Glutamatergic neuron (in vitro differentiated cells): Measurements from ENCODE around the gene NCF4. TPM values are rescaled to one million over a fixed set of nuclear protein-coding genes. Genes with fewer than 3 reads are reported as not detected.

ENCODE experiments used
- DNase-seq: peaks from one replicate; pipeline ENCODE4 v3.0.0; 2022
- H3K27ac Mint-ChIP-seq: one replicate; pipeline ENCODE4 v1.8.0; 2020; ENCODE audit warnings: mild to moderate bottlenecking, mixed read lengths, inconsistent platforms; ENCODE audit not compliant: unreplicated experiment
- H3K27me3 Mint-ChIP-seq: one replicate; pipeline ENCODE4 v1.8.0; 2020; ENCODE audit warnings: mild to moderate bottlenecking, moderate library complexity, mixed read lengths, inconsistent platforms; ENCODE audit not compliant: unreplicated experiment
- H3K36me3 Mint-ChIP-seq: one replicate; pipeline ENCODE4 v1.8.0; 2020; ENCODE audit warnings: mild to moderate bottlenecking, mixed read lengths, inconsistent platforms; ENCODE audit not compliant: unreplicated experiment
- H3K4me1 Mint-ChIP-seq: one replicate; pipeline ENCODE4 v1.8.0; 2020; ENCODE audit warnings: mild to moderate bottlenecking, low read depth, mixed read lengths, inconsistent platforms; ENCODE audit not compliant: unreplicated experiment
- H3K4me3 Mint-ChIP-seq: one replicate; pipeline ENCODE4 v1.8.0; 2020; ENCODE audit warnings: mild to moderate bottlenecking, mixed read lengths, inconsistent platforms; ENCODE audit not compliant: unreplicated experiment
- H3K9me3 Mint-ChIP-seq: one replicate; pipeline ENCODE4 v1.8.0; 2020; ENCODE audit warnings: mild to moderate bottlenecking, moderate library complexity, mixed read lengths, inconsistent platforms; ENCODE audit not compliant: unreplicated experiment
- CTCF ChIP-seq: fragments of 200-600 bp; sonication (generic); IDR thresholded peaks from one replicate; pipeline ENCODE4 v1.5.0; 2021; ENCODE audit not compliant: partially characterized antibody, unreplicated experiment
- total RNA-seq: library from RNA; stranded (reverse); fragmentation: NEBNext Ultra II Directional; extraction: Animal tissue kit (Norgen Biotek cat#: 25700); gene quantifications from one replicate; pipeline ENCODE4 v1.2.1, GENCODE V29; 2021; ENCODE audit not compliant: unreplicated experiment

NCF4 gene
- total RNA-seq, 1 donor from 2014 or later = not detected

- Mint-ChIP-seq H3K36me3 (no peaks in the 10 kb centered on the region), H3K9me3 (peaks cover 4% of the 10 kb centered on the region), H3K27me3 (peaks cover 8% of the 10 kb centered on the region), H3K4me3 (no peak overlapping the region), H3K4me1 (no peaks in the 10 kb centered on the region), H3K27ac (no peak overlapping the region)
- no peak for TF ChIP-seq CTCF
- no peak for DNase-seq
Measured at GRCh38 chr22:36829370-36830002, 31.3 kb upstream of the NCF4 start.

DNA sequence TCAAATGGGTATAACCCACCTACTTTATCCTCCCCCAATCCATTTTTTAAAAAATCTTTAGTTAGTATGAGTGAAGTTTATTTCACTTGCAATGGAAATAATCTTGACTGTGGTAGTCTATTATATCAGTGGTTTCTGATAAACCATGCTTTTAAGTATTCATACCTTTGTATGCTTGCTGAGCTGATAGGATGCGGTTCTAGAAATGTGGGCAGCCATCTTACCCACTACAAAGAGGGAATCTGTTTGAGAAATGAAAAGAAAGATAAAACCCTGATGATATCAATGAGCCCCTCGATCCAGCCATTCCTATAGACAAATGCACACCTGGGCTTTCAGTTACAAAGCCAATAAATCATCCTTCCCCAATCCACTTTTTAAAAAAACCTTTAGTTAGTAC, 30.2 kb upstream of the NCF4 start:
- Mint-ChIP-seq H3K27me3 (peaks cover 6% of the 10 kb centered on the region), H3K36me3 (no peaks in the 10 kb centered on the region), H3K9me3 (peaks cover 2% of the 10 kb centered on the region), H3K4me1 (no peaks in the 10 kb centered on the region), H3K27ac (no peak overlapping the region), H3K4me3 (no peak overlapping the region)
- no peak for TF ChIP-seq CTCF
- DNase-seq = no peak

- Mint-ChIP-seq H3K4me3 (no peak overlapping the region), H3K36me3 (no peaks in the 10 kb centered on the region), H3K9me3 (peaks cover 2% of the 10 kb centered on the region), H3K27me3 (peaks cover 4% of the 10 kb centered on the region), H3K27ac (no peak overlapping the region), H3K4me1 (no peaks in the 10 kb centered on the region)
- no peak for TF ChIP-seq CTCF
- DNase-seq = no peak
Measured at GRCh38 chr22:36831206-36831605, 29.6 kb upstream of the NCF4 start.

- H3K9me3 Mint-ChIP-seq = peaks cover 2% of the 10 kb centered on the region
- H3K4me1 Mint-ChIP-seq = no peaks in the 10 kb centered on the region
- no peaks in the 10 kb centered on the region for H3K36me3 Mint-ChIP-seq
- DNase-seq = no peak
- H3K4me3 Mint-ChIP-seq = no peak overlapping the region
- H3K27me3 Mint-ChIP-seq = peaks cover 4% of the 10 kb centered on the region
- no peak overlapping the region for H3K27ac Mint-ChIP-seq
- TF ChIP-seq CTCF = no peak
Measured at GRCh38 chr22:36831717-36832116, 29.1 kb upstream of the NCF4 start.

DNA sequence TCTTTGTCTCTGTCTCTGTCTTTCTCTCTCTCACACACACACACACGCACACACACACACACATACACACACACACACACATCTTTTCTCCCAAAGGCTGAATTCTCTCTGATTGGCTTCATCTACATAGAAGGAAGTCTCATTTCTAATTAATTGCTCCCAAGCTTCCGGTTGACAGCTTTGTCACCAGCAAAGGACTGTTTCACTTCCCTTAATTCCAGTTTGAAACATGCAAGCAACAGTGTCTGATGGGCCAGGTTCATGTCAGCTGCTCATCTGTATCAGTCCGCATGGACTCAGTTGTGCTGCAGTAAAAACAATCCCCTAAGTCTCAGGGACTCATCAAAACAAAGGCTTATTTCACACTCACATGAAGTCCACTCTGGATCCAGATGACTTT, 27.7 kb upstream of the NCF4 start:
- Mint-ChIP-seq H3K36me3 (peaks cover 8% of the 10 kb centered on the region), H3K27me3 (peaks cover 4% of the 10 kb centered on the region), H3K27ac (no peak overlapping the region), H3K4me3 (no peak overlapping the region), H3K9me3 (peaks cover 2% of the 10 kb centered on the region), H3K4me1 (no peaks in the 10 kb centered on the region)
- DNase-seq = no peak
- no peak for TF ChIP-seq CTCF
